ENCODE data around the gene ZNF555. TPM values are rescaled to one million over a fixed set of nuclear protein-coding genes. Genes with fewer than 3 reads are reported as not detected.
"Not testable (repeated sequence)": the region's sequence is repeated elsewhere in the genome, so short reads cannot be mapped to it uniquely, and the experiment has no call there.

Gene ZNF555
- total and polyA plus RNA-seq, 7 donors: 0.92 to 10.3 (median 4.3) TPM

DNA sequence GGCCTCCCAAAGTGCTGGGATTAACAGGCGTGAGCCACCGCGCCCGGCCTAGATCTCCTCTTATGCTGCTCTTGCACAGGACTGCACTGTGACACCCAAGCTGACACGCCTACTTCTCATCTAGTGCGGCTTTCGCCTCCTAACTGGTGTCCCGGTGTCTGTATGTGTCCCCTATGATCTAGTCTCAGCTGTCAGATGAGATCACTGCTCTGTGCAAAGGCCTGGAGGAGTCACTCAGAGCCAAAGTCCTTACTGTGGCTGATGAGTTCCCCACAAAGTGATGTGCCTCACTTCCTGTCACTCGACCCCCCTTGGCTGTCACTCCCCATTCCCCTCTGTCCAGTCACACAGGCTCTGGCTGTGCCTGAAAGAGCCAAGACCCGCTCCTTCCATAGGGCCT lies 28.3 kb downstream of the ZNF555 start:
- WGBS, 2 donors: 85 to 87% methylated on average over 10 of the region's 10 CpGs
- no peak for DNase-seq

DNA sequence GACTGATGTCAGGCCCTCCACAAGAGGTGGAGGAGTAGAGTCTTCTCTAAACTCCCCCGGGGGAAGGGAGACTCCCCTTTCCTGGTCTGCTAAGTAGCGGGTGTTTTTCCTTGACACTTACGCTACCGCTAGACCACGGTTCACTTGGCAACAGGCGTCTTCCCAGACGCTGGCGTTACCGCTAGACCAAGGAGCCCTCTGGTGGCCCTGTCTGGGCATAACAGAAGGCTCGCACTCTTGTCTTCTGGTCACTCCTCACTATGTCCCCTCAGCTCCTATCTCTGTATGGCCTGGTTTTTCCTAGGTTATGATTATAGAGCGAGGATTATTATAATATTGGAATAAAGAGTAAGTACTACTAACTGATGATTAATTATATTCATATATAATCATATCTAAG lies 30.9 kb downstream of the ZNF555 start:
- not testable (repeated sequence) for H3K4me3 ChIP-seq, DNase-seq, H3K36me3 ChIP-seq, H3K4me1 ChIP-seq, H3K27me3 ChIP-seq, H3K27ac ChIP-seq
- H3K9me3 ChIP-seq: peaks cover 4 to 11% (median 6%) of the 10 kb centered on the region in 4 donors
- intact Hi-C loops (cut with DNase I): loop anchor here (2.0 kb wide), 1 partner anchor 53 kb away; the partner anchor contains the start of gene ZNF554
- TF ChIP-seq, protein P1, sequence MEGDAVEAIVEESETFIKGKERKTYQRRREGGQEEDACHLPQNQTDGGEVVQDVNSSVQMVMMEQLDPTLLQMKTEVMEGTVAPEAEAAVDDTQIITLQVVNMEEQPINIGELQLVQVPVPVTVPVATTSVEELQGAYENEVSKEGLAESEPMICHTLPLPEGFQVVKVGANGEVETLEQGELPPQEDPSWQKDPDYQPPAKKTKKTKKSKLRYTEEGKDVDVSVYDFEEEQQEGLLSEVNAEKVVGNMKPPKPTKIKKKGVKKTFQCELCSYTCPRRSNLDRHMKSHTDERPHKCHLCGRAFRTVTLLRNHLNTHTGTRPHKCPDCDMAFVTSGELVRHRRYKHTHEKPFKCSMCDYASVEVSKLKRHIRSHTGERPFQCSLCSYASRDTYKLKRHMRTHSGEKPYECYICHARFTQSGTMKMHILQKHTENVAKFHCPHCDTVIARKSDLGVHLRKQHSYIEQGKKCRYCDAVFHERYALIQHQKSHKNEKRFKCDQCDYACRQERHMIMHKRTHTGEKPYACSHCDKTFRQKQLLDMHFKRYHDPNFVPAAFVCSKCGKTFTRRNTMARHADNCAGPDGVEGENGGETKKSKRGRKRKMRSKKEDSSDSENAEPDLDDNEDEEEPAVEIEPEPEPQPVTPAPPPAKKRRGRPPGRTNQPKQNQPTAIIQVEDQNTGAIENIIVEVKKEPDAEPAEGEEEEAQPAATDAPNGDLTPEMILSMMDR (IDR thresholded peaks at IDR 0.05): peak in 1 of 4 experiments; percentile 36
- 29 to 43% methylated on average over 3 to 10 of the region's 11 CpGs for WGBS, 2 donors

More for the DNA sequence above, 28.3 kb downstream of the ZNF555 start:
- Histone ChIP-seq H3K36me3 (no peaks in the 10 kb centered on the region), H3K4me3 (no peak overlapping the region), H3K27ac (no peak overlapping the region), H3K9me3 (no peaks in the 10 kb centered on the region), H3K4me1 (no peaks in the 10 kb centered on the region), H3K27me3 (no peaks in the 10 kb centered on the region)
- intact Hi-C loops (cut with DNase I): no loop called here
- TF ChIP-seq POLR2A (IDR thresholded peaks at IDR 0.05) (no peak), EP300 (IDR thresholded peaks at IDR 0.05) (no peak), POLR2AphosphoS5 (IDR thresholded peaks at IDR 0.05) (no peak)
- TF ChIP-seq, protein P1 (IDR thresholded peaks at IDR 0.05): no peak

DNA sequence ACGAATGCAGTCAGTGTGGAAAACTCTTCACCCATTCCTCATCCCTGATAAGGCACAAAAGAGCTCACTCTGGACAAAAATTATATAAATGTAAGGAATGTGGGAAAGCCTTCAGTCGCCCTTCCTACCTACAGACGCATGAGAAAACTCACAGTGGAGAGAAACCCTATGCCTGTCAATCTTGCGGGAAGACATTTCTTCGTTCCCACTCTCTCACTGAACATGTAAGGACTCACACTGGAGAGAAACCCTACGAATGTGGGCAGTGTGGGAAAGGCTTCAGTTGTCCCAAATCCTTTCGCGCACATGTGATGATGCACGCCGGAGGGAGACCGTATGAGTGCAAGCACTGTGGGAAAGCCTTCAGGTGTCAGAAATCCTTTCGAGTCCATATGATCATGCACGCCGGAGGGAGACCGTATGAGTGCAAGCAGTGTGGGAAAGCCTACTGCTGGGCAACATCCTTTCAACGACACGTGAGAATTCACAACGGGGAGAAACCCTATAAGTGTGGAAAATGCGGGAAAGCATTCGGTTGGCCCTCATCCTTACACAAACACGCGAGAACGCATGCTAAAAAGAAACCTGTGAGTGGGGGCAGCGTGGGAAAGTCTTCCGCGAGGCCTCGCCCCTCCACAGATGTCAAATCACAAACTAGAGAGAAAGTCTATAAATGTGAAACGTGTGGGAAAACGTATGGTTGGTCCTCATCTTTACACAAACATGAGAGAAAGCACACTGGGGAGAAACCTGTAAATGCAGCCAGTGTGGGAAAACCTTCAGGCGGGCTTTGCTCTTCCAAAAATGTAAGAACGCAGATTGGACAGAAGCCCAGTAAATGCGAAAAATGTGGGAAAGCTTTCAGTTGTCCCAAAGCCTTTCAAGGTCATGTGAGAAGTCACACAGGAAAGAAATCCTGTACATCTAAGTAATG lies 36.4 kb downstream of the ZNF555 start:
- intact Hi-C loops (cut with DNase I): no loop called here
- H3K4me3 ChIP-seq: no peak overlapping the region
- H3K4me1 ChIP-seq: no peaks in the 10 kb centered on the region
- H3K27ac ChIP-seq: no peak overlapping the region
- 91 to 92% methylated on average over 32 of the region's 32 CpGs for WGBS, 2 donors
- H3K27me3 ChIP-seq: no peaks in the 10 kb centered on the region
- H3K36me3 ChIP-seq: no peaks in the 10 kb centered on the region
- TF ChIP-seq, protein P1 (IDR thresholded peaks at IDR 0.05): no peak
- TF ChIP-seq EP300 (IDR thresholded peaks at IDR 0.05) (no peak), POLR2AphosphoS5 (IDR thresholded peaks at IDR 0.05) (no peak), POLR2A (IDR thresholded peaks at IDR 0.05) (no peak)
- H3K9me3 ChIP-seq: peaks cover 12 to 23% (median 18%) of the 10 kb centered on the region in 4 donors
- DNase-seq: no peak

DNA sequence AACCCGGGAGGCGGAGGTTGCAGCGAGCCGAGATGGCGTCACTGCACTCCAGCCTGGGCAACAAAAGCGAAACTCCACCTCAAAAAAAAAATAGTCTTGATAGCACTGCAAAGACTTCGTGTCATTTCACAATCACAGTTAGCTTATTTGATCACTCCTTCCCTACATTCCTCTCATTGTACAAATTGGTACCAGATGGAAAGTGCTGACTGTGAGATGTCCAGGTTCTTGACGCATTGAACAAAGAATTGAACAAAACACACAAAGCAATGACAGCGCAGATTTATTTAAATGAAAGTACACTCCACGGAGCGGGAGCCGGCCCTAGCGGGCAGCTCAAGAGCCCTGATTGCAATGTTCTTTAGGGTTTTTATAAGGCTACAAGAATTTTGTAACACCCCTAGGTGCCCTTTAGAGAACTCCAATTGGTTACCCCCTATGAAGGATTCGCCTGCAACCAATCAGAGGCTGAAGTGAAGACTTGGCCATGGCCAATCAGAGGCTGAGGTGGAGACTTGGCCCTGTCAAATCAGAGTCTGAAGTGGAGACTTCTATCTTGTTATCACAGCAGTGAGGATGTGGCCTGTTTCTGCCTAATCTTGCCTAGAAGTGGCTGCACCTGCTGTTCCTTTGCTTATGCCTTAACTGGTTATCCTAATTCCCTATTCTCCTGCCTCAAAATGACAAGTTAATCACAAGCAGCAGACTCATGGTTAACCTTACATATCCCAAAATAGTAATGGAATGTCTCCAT lies 42.6 kb downstream of the ZNF555 start:
- peaks cover 0 to 4% (median 0%) of the 10 kb centered on the region in 4 donors for H3K4me1 ChIP-seq
- no peaks in the 10 kb centered on the region for H3K36me3 ChIP-seq
- no peaks in the 10 kb centered on the region for H3K9me3 ChIP-seq
- WGBS, 2 donors: 88 to 91% methylated on average over 14 of the region's 14 CpGs
- DNase-seq: no peak
- no peak overlapping the region for H3K4me3 ChIP-seq
- intact Hi-C loops (cut with DNase I): no loop called here
- H3K27me3 ChIP-seq: no peaks in the 10 kb centered on the region
- no peak overlapping the region for H3K27ac ChIP-seq
- TF ChIP-seq POLR2A (IDR thresholded peaks at IDR 0.05): no peak
- TF ChIP-seq EP300 (IDR thresholded peaks at IDR 0.05): no peak
- no peak for TF ChIP-seq POLR2AphosphoS5 (IDR thresholded peaks at IDR 0.05)
- TF ChIP-seq, protein P1 (IDR thresholded peaks at IDR 0.05): no peak

Data from sigmoid colon (tissue), 7 donors.